Natural killer cell treated with Interleukin-12 subunit alpha and Interleukin-12 subunit beta and Interleukin-15 and Interleukin-18, amount 100 ng/mL, for 72 hours (primary cell): ENCODE results near the gene ACIN1. TPM values are rescaled to one million over a fixed set of nuclear protein-coding genes. Genes with fewer than 3 reads are reported as not detected.
A peak's percentile ranks its signal among the peaks of the same experiment; 100 is the strongest.

Experiments used
- ATAC-seq, 2 donors: fragments of 150-1000 bp; cut with Tn5 transposase in 1 of 2; sonication (Bioruptor Pico), chemical (Tn5 transposase) in 1 of 2; 2 replicates each; pipeline ENCODE4 v1.10.0; 2021
- DNase-seq: peaks from one replicate; pipeline ENCODE4 v3.0.0; 2022; ENCODE audit warnings: low spot score
- H3K27ac Mint-ChIP-seq, 2 donors: 1 replicate in 1 of 2; 2 replicates in 1 of 2; pipeline ENCODE4 v1.8.0; 2022; ENCODE audit warnings: mixed read lengths in 2 of 2, mild to moderate bottlenecking in 1 of 2, moderate library complexity in 1 of 2
- H3K27me3 Mint-ChIP-seq, 2 donors: 1 replicate in 1 of 2; 2 replicates in 1 of 2; pipeline ENCODE4 v1.8.0; 2022; ENCODE audit warnings: mixed read lengths in 2 of 2
- H3K36me3 Mint-ChIP-seq: one replicate; pipeline ENCODE4 v1.8.0; 2022; ENCODE audit warnings: mixed read lengths
- H3K4me1 Mint-ChIP-seq, 2 donors: 1 replicate in 1 of 2; 2 replicates in 1 of 2; pipeline ENCODE4 v1.8.0; 2022; ENCODE audit warnings: low read depth in 2 of 2, mixed read lengths in 2 of 2, mild to moderate bottlenecking in 1 of 2
- H3K4me3 Mint-ChIP-seq: one replicate; pipeline ENCODE4 v1.8.0; 2022; ENCODE audit warnings: mixed read lengths
- H3K9me3 Mint-ChIP-seq: 2 replicates; pipeline ENCODE4 v1.8.0; 2022; ENCODE audit warnings: mixed read lengths
- total RNA-seq, 2 donors: library from RNA; stranded (reverse); gene quantifications; one replicate each; pipeline ENCODE4 v1.2.3, GENCODE V29; 2022

ACIN1 gene
- total RNA-seq, 2 donors from 2014 or later: 186 to 250 TPM

DNA sequence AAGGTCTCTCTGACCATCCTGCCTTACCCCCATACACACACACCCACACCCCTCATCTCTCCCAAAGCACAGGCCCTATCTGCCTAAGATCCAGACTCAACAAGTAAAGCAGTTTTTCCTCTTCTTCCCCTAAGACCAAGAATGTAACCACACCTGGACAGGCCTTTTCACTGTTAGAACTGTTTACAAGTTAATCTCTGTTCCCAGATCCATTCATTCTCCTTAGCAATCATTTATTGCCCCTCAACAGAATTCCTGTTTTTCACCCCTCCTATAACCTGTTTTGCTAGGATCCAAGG, 11.8 kb upstream of the ACIN1 start:
- Mint-ChIP-seq H3K9me3 (no peaks in the 10 kb centered on the region), H3K27me3 (peaks cover 0 to 2% of the 10 kb centered on the region in 2 donors), H3K27ac (no peak overlapping the region), H3K4me1 (no peaks in the 10 kb centered on the region), H3K4me3 (no peak overlapping the region), H3K36me3 (no peaks in the 10 kb centered on the region)
- DNase-seq (no peak), ATAC-seq (no peak)

DNA sequence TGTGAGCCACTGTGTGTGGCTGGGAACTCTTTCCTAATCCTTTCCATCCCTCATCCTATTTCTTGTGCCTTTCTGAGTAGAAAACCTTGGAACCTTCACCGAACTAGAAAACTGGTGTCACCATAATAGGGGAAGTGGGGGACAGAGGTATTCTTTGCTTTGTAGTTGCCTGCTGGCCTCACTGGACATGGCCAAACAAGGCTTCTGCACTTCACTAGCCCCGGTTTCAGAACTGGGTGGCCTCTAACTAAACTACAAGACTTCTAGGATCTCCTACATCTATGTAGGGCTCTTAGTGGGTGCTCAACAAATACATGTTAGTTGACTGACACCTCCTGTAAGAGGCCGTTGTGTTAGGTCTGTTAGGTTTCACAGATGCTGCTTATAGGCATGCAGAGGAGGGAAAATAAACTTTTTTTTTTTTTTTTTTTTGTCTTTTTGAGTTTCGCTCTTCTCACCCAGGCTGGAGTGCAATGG, 10.4 kb upstream of the ACIN1 start:
- Mint-ChIP-seq H3K36me3 (no peaks in the 10 kb centered on the region), H3K27ac (no peak overlapping the region), H3K9me3 (no peaks in the 10 kb centered on the region), H3K27me3 (peaks cover 0 to 2% of the 10 kb centered on the region in 2 donors), H3K4me3 (no peak overlapping the region), H3K4me1 (no peaks in the 10 kb centered on the region)
- DNase-seq (no peak), ATAC-seq (no peak)

DNA sequence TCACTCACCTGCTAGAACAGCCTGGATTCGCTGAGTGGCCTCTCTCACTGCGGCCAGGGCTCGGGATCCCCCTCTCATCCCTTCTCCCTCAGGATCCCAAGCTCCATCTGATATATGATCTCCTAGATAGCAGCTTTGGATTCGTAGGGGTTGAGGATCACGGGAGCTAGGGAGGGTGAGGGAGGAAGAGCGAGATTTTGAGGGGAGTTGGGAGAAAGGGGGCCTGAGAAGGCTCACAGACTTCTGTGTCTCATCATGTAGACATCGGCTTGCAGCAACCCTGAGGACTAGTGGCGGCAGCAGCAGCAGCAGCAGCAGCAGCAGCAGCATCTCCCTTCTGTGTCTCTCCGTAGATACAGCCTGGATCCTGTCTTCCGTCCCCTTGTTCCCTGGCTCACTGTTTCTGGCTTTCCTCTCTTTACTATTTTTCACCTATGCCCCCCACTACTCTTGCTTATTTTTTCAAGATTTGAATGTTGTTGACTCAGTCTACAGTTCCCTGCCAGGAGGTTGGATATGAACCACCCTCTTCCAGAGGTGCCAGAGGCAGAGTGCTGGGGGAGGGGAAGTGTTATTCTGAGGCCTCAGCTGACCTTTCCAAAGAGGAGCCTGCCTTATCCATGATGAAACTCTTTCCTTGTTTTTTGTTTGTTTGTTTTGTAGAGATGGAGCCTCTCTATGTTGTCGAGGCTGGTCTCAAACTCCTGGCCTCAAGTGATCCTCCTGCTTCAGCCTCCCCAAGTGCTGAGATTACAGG, 9.8 kb upstream of the ACIN1 start, which contains the start of gene CIROP:
CIROP (minus strand) TSS at position 399 of the 757 bp plus-strand sequence; CDS start at position 330, 69 bp downstream.
- Mint-ChIP-seq H3K27me3 (peaks cover 0 to 2% of the 10 kb centered on the region in 2 donors), H3K36me3 (no peaks in the 10 kb centered on the region), H3K27ac (no peak within 1 kb of the TSS), H3K4me3 (no peak within 1 kb of the TSS), H3K4me1 (peaks cover 0 to under 1% of the 10 kb centered on the region in 2 donors), H3K9me3 (no peaks in the 10 kb centered on the region)
- ATAC-seq (peak in 1 of 2 donors; percentile 36), DNase-seq (no peak)

DNA sequence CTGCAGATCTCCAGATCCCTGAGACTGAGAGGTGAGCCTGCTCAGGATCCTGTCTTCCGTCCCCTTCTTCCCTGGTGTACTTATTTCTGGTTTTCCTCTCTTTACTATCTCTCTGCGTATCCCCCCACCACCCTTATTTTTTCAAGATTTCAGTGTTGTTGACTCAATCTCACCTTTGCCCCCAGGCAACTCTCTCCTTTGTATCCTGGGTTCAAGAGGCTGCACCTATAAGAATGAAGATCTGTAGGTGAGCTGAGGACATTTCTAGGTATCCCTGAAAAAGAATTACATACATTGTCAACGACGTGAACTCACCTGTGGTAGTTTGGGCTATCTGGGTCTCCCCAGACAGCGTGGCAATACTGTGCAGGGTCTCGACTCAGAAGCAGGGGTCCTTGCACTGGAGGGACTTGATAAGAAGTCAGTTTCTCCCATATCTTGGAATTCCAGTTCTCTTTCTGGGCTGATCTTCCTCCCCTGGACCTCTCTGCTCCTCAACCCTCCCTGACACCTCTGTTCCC, 9.2 kb upstream of the ACIN1 start:
- peaks cover 0 to 3% of the 10 kb centered on the region in 2 donors for H3K4me1 Mint-ChIP-seq
- H3K36me3 Mint-ChIP-seq: no peaks in the 10 kb centered on the region
- H3K9me3 Mint-ChIP-seq: no peaks in the 10 kb centered on the region
- peaks cover 0 to 2% of the 10 kb centered on the region in 2 donors for H3K27me3 Mint-ChIP-seq
- DNase-seq (no peak), ATAC-seq (no peak)
- H3K27ac Mint-ChIP-seq: no peak overlapping the region
- H3K4me3 Mint-ChIP-seq: no peak overlapping the region

DNA sequence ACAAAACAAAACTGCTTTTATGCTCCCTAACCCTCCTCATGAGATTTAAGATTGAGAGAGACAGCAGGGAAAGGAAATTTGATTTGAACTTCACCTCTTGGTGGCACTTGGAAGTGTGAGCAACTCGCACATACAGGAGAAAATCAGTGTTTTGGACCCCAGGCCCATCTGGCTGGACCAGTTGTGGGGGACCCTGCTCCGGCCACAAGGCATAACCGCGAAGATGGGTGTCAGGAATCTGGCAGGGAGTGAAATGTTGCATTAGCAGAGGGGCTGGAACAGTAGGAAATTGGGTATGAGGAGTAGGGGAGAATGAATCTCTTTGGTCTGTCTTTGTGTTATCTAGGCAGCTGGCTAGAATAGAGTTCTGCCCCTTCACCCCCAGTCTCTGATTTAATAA, 8.6 kb upstream of the ACIN1 start:
- Mint-ChIP-seq H3K9me3 (no peaks in the 10 kb centered on the region), H3K27me3 (peaks cover 0 to 2% of the 10 kb centered on the region in 2 donors), H3K4me1 (peaks cover 0 to 3% of the 10 kb centered on the region in 2 donors), H3K36me3 (no peaks in the 10 kb centered on the region), H3K4me3 (no peak overlapping the region), H3K27ac (no peak overlapping the region)
- ATAC-seq (no peak), DNase-seq (no peak)

DNA sequence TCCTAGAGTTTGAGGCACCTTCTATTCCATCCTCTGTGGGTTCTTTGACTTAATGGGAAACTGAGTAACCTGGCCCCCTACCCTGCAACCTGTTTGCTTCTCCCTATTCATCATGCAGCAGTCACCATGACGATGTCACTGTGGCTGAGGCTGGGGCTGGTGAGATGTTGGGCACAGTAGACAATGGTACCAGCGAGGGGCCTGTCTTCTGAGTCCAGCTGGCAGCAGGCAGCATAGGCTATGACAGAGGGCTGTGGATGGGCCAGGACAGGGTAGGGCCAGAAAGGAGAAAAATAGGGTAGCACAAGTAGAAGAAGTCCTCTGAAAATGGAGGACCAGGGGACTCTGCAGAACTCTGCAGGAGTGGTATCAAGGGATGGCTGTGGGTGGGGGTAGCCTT, 7.9 kb upstream of the ACIN1 start:
- no peak overlapping the region for H3K4me3 Mint-ChIP-seq
- H3K36me3 Mint-ChIP-seq: no peaks in the 10 kb centered on the region
- H3K27me3 Mint-ChIP-seq: peaks cover 0 to 2% of the 10 kb centered on the region in 2 donors
- peaks cover under 1 to 4% of the 10 kb centered on the region in 2 donors for H3K4me1 Mint-ChIP-seq
- ATAC-seq (peak in 1 of 2 donors; percentile 38), DNase-seq (no peak)
- H3K9me3 Mint-ChIP-seq: no peaks in the 10 kb centered on the region
- H3K27ac Mint-ChIP-seq: no peak overlapping the region

DNA sequence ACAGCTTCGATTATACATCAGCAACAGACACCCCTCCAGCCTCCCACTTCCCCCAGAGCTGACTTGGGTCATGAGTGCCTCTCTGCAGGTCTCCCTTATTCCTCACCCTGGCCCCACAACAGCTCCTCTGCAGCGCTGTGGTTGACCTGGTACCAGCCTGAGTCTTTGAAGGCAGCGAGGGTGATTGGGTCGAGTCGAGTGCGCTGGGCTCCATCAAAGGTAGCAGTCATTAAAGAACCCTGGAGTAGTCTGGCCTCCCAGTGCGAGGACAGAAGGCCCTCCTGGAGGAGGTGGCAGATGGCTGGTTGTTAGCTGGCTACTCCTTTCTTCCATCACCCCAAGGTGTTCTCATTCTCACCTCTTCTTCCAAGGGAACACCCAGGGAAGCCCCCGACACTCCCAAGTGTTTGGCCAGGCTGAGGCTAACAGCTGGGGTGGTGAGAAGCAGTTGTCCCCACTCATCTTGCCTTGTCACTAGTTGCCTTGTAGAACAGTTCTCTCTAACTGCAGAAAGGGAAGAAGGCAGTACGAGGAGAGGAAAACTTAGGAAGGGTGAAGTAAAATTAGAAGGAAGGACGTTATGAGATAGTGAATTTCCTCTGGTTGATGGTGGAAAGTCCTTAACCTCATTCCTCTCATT, 7.2 kb upstream of the ACIN1 start:
- Mint-ChIP-seq H3K4me1 (peaks cover 7 to 11% of the 10 kb centered on the region in 2 donors), H3K27me3 (peaks cover 0 to 2% of the 10 kb centered on the region in 2 donors), H3K9me3 (no peaks in the 10 kb centered on the region), H3K27ac (no peak overlapping the region), H3K4me3 (no peak overlapping the region), H3K36me3 (no peaks in the 10 kb centered on the region)
- DNase-seq: no peak
- no peak for ATAC-seq

DNA sequence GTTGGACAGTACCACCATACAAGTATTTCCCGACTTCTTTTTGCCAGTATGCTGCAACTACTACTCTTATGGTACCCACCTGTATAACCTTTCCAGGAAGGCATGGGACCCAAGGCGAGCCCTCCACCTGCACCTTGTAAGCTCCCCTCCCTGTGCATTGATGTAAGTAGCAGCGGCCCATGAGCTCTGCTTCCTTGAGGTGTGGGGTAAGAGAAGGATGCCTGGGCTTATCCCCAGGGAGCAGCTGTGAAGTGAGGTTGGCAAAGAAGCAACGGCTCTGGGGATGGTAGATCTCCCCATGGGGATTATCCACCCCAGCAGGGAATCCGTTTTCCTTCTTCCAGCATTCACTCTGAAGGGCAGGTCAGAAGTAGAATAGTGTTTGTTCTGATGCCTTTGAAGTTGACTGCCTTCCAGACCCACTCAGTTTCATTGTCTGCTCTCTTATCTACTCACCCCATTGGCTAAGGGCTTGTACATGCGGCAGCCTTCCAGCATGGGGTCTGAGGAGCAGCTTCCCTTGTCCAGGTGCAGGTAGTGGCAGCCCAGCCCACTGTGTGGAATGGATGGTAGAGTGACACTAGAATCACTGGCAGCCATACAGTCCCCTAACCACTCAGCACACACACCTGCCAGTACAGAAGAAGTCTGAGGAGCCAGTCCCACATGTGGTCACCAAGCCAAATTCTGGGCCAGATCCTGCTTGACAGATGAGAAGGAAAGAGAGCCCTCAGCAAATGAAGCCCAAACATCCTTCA, 6.5 kb upstream of the ACIN1 start:
- DNase-seq (no peak), ATAC-seq (no peak)
- Mint-ChIP-seq H3K27ac (no peak overlapping the region), H3K4me3 (no peak overlapping the region), H3K4me1 (peaks cover 14 to 18% of the 10 kb centered on the region in 2 donors), H3K9me3 (no peaks in the 10 kb centered on the region), H3K36me3 (no peaks in the 10 kb centered on the region), H3K27me3 (peaks cover 0 to 2% of the 10 kb centered on the region in 2 donors)

DNA sequence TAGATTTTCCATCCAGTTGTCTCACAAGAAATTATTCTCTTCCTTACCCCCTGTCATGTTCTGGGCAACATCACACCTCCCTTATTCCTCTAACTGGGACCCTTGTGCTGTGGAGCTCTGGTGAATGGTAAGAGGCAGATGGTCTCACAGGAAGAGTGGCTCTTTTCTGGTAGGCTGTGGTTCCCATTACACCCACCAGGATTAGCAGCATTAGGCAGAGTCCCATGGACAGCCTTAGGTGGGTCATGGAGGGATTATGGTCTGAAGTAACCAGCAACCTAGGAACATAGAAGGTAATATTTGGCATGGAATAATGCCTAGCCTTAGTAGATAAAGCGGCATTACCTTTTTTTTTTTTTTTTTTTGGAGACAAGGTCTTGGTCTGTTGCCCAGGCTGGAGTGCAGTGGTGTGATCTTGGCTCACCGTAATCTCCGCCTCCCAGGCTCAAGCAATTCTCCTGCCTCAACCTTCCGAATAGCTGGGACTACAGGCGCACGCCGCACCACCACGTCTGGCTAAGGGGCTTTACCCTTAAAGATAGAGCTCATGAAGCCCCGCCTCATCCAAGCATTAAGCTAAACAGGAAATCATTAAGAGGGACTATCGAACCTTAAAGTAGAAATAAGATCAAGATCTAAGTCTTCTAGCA, 4.4 kb upstream of the ACIN1 start:
- Mint-ChIP-seq H3K4me3 (no peak overlapping the region), H3K4me1 (peaks cover 16 to 18% of the 10 kb centered on the region in 2 donors), H3K27ac (no peak overlapping the region), H3K36me3 (no peaks in the 10 kb centered on the region), H3K9me3 (no peaks in the 10 kb centered on the region), H3K27me3 (no peaks in the 10 kb centered on the region)
- no peak for ATAC-seq
- DNase-seq: no peak

DNA sequence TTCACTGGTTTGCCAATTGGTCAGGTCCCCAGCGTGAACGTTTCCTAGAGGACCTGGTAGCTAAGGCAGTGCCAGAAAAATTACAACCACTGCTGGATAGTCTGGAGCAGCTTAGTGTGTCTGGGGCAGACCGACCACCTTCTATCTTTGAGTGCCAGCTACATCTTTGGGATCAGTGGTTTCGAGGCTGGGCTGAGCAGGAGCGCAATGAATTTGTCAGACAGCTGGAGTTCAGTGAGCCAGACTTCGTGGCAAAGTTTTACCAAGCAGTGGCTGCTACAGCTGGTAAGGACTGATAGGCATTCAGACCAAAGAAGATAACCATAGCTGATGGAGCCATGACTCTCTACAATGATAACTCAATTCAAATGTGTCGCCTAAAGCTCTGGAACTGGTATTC, 2.9 kb upstream of the ACIN1 start:
- H3K36me3 Mint-ChIP-seq: no peaks in the 10 kb centered on the region
- H3K9me3 Mint-ChIP-seq: no peaks in the 10 kb centered on the region
- H3K27ac Mint-ChIP-seq: no peak overlapping the region
- no peaks in the 10 kb centered on the region for H3K27me3 Mint-ChIP-seq
- ATAC-seq: no peak
- no peak overlapping the region for H3K4me3 Mint-ChIP-seq
- DNase-seq: no peak
- peaks cover 16 to 25% of the 10 kb centered on the region in 2 donors for H3K4me1 Mint-ChIP-seq

DNA sequence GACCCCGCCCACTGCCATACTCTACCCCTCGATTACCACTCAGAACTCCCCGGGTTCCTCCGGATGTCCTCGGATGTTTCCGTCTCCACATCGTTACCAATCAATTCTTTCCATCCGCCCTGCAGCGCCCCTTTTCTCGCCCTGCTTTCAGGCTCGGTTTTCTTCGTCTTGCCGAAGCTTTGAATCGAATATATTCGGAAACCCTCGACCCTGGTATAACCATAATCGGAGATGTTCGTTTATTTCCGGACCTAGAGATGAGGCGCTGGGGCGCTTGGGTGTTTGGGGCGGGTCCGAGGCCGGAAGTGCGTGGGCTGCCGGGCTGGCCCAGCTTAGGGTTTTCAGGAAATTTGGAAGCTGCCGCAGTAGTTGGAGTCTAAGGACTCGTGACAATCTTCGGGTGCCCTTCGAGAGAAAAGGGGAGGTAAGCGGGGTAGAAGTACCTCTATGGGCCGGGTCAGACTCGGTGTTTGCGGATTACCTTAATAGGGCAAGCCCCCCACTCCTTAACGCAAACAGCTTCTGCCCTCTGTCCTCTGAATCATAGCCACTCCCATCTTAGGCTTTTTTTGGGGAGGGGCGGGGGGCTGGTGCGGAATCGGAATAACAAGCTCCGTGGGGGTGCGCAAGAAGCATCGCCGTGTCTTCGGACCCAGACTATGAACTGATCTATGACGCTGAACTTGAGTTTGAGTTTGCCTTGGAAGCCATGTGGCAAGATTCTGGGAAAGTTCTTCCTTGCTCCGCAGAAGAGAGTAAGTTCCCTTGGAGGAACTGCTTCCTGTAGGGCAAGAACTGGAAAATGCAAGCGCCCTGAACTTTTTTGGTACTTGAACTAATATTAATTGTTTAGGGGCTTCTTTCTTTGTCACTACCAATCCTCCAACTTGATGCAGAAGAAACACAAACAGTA, 516 bp upstream of the ACIN1 start, which contains the start of gene C14orf119:
C14orf119 (plus strand) TSS at position 310 of the 913 bp plus-strand sequence. CDS start 2,154 bp downstream, outside the sequence.
- H3K4me1 Mint-ChIP-seq: peaks cover 16 to 30% of the 10 kb centered on the region in 2 donors
- no peaks in the 10 kb centered on the region for H3K9me3 Mint-ChIP-seq
- no peak within 1 kb of the TSS for H3K27ac Mint-ChIP-seq
- no peak within 1 kb of the TSS for H3K4me3 Mint-ChIP-seq
- peaks cover 6% of the 10 kb centered on the region for H3K36me3 Mint-ChIP-seq
- peak; percentile 99 for DNase-seq
- peak; percentile 95 to 96 for ATAC-seq
- H3K27me3 Mint-ChIP-seq: no peaks in the 10 kb centered on the region

DNA sequence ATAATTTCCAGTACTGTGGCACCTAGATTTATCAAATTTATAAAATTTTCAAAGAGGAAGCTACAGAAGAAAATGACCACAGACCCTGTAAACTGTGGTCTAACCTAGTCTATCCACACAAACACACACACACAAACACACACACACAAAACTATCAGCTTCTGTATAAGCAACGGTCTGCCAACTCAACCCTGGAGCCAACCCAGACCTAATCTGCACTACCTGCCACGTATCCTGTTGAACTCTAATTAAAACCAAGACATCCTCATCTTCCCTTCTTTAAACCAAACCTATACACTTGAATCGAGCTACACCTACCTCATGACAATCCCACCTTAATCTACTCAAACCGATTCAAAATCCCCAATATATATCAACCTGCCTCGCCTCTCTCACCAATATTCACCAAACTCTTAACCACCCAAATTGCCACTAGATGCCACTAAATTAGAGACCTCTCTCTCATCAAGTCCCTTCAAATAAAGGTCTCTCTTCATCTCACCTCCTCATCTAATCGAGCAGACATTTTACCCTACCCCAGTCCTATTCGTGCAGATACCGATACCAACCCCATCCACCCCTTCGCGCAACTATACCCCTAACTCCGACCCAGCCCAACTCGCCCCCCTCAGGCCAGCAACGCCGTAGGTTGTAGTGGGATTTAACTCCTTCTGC, 808 bp downstream of the ACIN1 start:
- DNase-seq (no peak), ATAC-seq (no peak)
- H3K4me3 Mint-ChIP-seq: no peak overlapping the region
- H3K4me1 Mint-ChIP-seq: peaks cover 16 to 34% of the 10 kb centered on the region in 2 donors
- H3K9me3 Mint-ChIP-seq: no peaks in the 10 kb centered on the region
- peaks cover 12% of the 10 kb centered on the region for H3K36me3 Mint-ChIP-seq
- no peak overlapping the region for H3K27ac Mint-ChIP-seq
- no peaks in the 10 kb centered on the region for H3K27me3 Mint-ChIP-seq
